HG03064 (cell line): ENCODE data around the gene RTP5.

Experiments used
- ATAC-seq: cut with Tn5 transposase; IDR thresholded peaks from one replicate; pipeline ENCODE4 v1.9.1; 2021; ENCODE audit warnings: low read depth; ENCODE audit not compliant: unreplicated experiment

The RTP5 gene

DNA sequence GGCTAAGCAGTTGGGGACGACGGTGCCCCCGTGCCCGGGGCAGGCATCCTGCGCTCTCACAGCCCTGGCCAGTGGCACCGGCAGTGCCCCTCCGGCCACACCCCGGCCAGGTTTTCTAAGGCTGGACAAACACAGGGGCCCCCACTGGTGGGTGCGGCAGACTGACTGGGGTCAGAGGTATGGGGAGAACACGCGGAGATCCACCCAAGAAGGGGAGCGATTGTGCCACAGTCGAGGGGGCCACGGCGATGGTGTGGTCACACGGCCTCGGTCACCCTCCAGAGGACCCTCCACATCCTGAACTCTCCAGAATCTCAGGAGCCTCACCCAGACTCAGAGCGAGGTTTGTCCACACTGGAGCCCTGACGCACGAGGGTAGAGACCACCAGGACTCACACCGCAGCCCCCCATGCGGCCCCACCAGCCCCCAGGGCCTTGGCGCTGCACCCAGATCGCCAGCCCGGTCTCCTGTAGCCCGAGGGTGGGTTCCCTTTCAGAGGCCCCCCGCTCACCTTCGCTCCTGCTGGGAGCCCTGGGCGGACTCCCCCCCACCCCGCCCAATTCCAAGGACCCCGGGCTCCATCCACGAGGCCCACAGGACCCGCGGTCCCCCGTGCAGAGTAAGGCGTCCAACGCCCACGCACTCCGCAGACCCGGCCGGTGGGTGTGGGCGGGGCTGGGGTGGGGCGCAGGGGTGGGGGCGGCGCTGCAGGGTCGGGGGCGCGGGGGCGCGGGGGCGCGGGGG is 26.0 kb upstream of the RTP5 start:
- ATAC-seq = no peak

DNA sequence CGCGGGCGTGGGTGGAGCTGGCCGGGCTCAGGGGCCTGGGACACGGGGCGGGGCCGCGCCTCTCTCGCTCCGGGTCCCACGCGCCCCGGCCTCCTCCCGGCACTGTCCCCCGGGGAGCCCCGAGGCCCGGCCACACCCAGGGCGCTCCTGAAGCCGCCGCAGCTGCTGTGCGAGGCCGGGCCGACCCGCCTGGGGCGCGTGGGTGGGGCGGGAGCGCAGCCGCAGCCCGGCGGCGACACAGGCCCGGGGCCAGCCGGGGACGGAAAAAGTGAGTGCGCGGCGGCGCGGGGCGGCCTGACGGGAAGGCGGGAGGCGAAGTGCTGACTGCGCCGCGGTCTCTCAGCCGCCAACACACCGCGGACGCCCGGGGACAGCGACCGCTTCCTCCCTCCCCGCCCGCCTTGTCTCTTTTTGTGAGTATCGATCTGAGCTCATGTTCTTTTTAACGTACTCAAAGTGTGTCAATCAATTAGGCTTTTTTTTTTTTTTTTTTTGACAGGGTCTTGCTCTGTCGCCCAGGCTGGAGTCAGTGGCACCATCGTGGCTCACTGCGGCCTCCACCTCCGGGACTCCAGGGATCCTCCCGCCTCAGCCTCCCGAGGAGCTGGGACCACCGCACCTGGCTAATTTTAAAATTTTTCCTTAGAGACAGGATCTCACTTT is 25.3 kb upstream of the RTP5 start:
- no peak for ATAC-seq

DNA sequence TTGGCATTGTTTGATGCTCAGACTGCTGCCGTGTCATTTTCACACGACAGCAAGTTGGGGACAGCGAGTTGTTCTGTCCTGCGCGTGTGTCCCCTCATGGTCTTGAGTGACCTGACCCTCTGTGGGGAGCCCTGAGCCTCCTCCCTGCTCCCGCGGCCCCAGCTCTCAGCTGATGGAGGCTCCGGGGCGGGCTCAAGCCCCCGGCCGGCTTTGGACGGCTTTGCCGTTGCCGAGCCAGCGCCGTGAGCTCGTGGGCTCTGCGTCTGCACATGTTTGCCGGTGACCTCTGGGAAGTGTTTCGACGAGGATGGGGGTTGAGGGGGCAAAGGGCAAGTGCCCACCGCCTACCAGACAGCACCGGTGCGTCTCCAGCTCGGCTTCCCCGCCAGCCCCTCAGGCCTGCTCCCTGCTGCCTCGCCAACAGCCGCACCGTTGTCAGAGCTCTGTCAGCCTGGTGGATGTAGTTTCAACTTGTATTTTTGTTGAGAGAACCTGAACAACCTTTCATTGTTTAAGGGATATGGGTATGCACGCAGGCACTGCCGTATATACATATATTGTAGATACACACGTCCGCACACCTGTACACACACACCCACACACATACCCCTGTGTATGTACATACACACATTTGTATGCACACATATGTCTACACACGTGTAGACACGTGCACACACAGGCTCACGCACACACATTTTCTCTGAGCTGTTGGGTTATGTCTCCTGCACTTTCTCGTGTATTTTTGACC is 24.5 kb upstream of the RTP5 start:
- ATAC-seq = no peak

DNA sequence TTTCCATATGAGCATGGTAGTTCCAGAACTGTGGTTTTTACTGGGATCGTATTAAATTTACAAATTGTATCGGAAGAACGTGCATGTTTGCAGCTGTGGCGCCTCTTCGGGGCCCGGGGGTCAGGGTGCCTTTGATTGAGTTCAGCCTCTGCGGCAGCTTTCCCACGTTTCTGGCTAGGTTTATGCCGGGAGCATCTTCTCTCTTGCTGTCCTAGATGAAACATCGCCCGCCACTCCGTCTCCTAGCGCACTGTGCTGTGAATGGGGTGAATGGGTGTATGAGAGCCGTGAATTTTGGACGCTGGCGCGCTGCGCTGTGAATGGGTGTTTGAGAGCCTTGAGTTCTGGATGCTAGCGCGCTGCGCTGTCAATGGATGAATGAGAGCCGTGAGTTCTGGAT is 23.1 kb upstream of the RTP5 start:
- no peak for ATAC-seq

DNA sequence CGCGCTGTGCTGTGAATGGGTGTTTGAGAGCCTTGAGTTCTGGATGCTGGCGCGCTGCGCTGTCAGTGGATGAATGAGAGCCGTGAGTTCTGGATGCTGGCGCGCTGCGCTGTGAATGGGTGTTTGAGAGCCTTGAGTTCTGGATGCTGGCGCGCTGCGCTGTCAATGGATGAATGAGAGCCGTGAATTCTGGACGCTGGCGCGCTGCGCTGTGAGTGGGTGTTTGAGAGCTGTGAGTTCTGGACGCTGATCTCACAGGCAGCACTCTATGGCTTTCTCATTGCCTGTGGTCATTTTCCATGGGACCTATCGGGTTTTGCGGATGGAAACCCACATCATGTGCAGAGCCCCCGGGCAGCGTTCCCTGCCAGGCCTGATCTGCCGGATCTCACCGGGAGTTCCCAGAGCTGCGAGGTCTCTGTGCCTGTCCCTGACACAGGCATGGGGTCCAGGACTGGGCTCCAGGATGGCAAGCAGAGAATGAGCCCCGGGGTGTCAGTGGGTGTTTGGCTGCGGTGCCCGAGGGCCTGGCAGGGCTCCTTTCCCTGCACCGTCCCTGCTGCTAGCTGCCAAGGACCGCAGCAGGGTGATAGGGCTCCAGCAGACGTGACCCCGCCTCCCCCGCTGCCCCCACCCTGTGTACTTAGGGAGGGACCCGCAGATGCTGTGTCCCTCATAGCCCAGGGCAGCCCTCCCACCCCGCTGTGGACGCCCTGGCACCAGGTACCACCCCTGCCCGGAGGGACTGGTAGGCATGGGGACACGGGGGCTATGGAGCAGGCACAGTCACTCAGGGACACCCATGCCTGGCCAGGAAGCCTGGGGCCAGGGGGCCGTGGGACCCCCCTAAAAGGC is 20.5 kb upstream of the RTP5 start:
- ATAC-seq = no peak

DNA sequence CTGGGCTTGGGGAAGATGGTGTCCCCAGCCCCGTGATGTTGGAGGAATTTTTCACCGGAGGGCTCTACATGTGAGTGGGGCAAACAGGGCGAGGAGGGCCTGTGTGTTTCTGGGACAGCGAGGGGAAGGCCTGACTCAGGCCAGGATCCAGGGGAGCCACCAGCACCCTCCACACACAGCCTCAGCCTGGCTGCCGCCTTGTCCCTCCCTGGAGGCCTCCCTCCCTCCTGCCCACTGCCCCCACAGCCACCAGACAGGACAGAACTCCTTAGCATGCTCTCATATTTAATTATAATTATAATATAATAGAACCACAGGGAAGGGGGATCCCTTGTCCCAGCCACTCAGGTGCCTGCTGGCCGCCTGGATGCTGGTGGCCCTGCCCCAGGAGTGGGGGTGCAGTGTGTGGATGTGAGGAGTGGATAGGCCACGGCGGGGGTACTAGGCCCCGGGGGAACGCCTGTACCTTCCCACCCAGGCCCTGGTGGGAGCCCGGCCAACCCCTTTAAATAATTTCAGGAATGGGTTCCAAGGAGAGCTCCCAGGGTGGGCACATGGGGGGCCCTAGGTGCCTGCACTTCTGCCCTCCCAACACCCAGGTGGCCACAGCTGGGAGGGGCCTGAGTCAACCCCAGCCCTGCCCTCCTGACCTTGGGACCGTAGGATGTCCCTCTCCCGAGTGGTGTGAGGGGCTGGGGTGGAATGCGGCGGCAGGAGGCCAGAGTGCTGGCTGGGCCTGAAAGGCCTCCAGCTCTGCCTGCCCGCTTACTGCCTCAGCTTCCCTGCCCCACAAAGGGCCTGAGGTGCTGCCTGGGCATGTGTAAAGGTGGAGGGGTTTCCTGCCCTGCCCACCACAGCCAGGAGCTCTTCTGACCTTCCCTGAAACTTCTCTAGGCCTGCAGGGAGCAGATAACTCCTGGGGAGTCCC is 19.6 kb upstream of the RTP5 start:
- no peak for ATAC-seq

DNA sequence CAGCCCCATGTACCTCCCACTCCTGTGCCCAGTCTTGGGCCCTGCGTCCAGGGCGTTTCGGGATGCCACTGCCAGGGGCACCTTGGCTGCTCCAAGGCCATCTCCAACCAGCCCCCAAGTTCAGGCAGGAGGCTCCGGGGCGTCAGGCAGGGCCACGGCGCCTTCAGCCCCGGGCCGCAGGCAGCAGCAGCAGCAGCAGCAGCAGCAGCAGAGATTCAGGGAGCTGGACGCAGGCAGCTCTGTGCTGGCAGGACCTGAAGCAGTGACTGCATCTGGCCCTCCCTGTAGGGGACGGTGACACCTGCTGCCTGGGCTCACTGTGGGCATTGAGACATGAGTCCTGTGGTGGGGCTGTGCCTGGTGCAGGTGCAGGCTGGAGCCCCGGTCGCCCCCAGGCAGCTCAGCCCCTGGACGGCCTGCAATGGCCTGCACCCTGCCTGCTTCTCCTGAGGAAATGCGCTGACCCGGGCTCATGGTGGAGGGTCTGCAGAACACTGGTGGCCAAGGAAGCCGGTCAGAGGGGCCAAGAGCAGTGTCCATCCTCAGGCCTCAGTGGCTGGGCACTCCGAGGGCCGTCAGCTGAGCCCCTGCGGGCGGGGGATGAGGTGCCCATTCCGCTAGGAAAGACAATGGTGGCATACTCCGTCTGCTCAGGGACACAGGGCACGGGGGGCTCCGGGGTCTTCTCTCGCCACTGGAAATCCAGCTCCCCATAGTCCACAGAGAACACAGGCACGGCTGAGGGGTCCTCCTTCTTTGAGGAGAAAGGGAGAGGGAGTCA is 18.8 kb upstream of the RTP5 start:
- ATAC-seq = no peak

DNA sequence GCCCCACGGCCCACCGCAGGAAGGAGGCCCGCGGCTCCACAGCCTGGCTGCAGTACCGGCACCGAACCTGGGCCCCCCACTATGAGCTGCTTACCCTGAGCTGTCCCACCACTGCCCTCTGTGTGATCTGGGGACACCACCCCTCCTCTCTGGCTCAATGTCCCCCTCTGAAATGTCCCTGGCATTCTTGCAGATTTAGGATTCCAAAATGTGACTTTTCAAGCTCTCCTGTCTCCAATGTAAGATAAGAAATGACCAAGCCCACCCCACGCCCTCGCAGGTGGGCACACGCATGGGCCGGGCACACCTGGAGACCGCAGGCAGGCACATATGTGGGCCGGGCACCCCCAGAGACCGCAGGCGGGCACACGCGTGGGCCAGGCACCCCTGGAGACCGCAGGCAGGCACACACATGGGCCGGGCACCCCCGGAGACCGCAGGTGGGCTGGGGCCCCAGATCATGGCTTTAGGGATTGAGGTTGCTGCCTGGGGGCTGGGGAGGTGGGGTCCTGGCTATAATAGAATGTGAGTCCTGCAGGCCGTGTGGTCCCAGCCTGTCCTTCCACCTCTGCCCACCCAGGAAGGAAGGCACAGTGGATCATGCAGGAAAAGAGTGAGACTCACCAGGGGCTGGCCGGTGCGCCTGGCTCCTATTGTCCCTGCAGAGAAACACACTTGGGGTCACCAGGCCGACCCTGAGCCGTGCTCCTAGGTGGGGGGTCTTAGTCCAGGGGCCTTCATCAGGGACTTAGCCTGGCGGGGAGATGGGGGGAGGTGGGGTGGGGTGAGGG is 18.0 kb upstream of the RTP5 start:
- ATAC-seq = no peak

DNA sequence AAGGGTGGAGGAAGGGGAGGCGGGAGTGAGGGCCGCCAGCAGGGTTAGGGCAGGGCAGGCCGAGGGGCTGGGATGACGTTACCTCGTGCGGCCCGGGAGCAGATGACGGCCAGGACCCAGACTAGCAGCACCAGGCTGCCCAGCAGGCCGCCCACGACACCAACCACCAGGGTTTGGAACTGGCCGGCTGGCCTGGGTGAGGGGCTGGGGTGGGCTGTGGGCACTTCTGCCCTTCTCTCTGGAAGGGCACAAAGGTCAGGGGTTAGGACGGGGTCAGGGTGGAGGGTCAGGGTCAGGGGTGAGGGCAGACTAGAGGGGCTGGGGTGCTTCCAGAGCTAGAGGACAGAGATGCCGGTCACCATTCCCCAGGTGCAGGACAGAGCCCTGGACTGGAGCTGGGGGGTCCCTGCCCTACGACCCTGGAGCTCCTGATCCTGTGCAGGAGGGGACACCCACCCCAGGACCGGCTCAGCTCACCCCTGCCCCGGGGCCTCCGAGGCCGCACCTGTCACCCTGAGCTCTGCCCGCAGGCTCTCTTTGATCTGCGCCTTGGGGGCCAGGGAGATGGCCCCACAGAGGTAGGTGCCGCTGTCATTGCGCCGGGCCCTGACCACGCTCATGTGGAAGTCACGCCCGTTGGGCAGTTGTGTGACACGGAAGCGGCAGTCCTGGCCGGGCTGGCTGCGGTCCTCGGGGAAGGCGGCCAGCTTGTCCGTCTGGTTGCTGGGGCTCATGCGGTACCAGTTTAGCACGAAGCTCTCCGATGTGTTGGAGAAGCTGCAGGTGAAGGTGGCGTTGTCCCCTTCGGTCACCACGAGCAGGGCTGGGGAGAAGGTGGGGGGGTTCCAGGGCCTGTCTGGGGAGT is 17.2 kb upstream of the RTP5 start:
- ATAC-seq = no peak

DNA sequence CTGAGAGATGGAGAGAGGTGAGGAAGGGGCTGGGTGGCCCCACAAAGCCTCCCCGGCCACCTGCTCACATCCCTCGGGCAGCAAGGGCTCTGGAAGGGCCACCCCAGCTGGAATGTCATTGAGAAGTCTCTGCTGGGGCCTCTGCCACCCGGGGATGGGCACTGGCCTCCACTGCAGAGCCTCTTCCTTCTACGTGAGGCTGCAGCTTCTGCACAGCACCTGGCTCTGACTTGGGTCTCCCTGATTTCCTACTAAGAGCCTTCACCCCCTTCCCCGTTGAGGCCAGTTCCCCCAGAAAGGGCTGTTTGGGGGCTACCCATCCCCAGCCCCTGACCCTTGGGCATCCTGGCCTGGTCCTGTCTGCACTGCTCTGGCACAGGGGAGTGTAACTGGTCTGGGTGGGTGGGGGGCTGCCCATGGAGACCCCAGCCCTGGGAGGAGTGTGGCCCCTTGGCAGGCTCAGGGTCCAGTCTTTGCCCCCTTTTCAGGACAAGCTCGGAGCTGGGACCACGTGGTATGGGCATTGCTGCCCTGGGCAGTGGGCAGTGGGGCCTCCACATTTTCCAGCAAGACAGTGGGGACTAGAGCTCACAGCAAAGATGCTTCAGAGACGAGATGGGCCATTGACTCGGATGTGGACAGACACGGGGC is 16.4 kb upstream of the RTP5 start:
- ATAC-seq = no peak

DNA sequence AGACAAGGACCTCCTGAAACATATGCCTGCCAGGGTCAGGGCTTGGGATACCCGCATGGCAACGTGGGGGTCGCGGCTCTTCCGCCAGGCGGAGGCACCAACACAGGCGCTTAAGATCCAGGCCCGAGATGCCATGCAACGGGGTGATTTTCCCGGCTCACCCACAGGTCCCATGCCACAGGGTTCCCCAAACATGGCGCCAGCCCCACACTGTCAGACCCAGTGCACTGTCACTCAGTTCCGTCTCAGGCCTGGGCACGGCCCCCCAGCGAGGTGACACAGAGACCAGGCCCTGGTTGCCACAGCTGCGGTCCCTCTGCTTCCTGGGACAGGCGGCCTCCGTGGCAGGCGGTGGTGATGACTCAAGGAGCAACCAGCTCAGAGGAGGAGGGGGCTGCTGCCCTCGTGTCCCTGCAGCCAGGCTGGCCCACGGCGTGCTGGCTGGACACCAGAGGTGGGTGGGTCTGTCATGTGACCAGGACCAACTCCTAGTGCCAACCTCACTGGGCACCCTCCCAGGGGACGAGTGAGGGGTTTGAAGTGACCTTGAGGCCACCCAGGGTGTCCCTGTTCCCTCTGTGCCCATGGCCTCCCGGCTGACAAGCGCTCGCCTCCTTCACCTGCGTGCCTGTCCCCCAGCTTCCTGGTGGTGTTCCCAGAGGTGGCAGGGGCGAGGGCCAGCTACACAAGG is 15.7 kb upstream of the RTP5 start:
- ATAC-seq = no peak

DNA sequence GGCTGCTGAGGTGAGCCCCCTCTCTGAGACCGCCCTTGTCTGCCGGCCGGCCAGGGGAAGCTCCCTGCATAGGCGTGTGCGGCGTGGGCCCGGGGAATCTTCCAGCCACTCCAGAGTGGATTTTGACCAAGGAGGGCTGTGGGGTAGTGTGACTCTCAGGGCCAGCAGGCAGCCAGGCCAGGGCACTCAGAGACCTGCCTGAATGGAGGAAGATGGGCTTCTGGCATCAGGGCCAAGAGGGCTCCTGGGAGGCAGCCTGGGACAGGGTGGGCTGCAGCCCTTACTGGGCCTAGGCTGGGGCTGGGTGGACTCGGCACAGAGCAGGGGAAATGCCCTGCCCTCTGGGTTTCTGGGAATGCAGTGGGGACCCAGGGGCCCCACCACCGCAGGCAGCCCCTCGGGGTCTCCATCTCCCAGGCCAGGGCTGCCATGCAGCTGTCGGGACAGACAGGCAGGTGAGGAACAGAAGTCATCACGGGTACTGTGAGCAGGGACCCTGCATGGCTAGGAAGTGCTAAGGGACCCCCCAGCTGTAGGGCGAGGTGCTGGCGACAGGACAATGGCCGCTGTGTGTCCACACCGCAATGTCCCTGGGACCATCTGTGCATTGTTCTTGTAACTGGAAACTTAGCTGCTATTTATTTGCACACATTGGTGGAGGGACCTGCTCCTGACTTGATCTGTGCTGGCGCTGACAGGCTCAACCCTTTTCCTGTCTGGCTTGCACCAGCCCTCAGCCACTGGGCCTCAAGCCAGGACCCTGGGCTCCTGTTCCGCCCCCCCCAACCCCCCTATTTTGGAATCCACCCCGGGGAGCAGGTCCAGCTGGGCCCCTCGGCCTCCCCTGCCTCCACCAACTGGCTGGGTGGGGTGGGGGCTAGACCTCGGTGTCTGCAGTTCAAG is 14.9 kb upstream of the RTP5 start:
- ATAC-seq = no peak

DNA sequence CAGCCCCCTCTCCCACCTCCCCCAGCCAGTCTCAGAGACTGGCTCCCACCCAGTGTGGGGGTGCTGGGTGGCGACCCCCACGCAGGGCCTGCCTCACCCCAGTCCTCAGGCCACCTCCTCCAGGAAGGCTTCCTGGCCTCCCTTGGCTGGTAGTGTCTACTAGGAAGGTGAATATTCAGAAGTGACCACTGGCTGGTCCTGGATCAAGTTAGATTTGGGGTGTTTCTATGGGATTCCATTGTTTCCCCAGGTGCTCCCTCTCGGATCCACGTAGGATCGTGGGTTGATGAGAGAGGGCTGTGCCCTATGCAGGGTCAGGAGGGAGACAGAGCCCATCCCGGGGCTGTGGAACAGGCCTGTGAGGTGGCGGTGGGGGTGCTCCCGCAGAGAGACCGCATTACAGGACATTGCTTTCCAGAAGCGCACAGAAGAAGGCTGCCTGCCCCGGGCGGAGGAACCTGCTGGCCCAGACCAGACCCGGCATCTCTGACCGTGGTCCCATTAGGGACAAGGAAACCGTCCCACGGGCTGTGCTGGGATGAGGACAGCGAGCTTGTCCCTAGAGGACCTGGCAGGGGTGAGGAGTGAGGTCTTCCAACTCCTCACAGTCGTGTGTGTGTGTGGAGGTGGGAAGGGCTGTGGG is 14.2 kb upstream of the RTP5 start:
- no peak for ATAC-seq

DNA sequence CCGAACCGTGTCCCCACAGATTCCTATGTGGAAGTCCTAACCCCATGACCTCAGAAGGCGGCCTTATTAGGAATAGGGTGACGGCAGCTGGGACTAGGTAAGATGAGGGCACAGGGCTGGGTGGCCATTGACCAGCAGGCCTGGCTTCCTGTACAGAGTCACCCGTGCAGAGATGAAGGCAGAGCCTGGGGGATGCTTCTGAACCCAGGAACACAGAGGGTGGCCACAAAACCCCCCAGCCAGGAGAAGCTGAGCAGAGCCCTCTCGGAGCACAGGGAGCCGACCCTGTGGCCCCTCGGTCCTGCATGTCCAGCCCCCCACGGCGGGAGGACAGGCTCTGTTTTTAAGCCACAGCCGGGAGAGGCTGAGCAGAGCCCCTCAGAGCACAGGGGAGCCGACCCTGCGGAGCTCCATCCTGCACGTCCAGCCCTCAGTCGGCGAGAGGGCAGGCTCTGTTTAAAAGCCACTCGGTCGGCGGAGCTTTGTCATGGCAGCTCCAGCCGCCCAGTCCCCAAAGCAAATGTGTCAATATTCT is 13.6 kb upstream of the RTP5 start:
- ATAC-seq = no peak
